Measurements from ENCODE around the gene SLFN12. TPM values are rescaled to one million over a fixed set of nuclear protein-coding genes. Genes with fewer than 3 reads are reported as not detected.

SLFN12 gene
- total and polyA plus RNA-seq, 10 of the 15 experiments (the other 5 are each of a cell fraction or from before 2014, with no cell fraction given) = 8.7 to 18.5 (median 13.4) TPM

GRCh38 chr17:35428229-35428628, 4.1 kb downstream of the SLFN12 start:
- SMC1A ChIA-PET (ENCODE audit: uncharacterized antibody, unreplicated experiment) = interaction anchor here (0.6 to 3.9 kb wide), 8 partner anchors 9 to 116 kb away, joined by 3 to 23 read pairs (median 4); partner anchors contain the start of genes SLFN11 and SLFN13
- RAD21 ChIA-PET (ENCODE audit: unreplicated experiment) = interaction anchor here (1.0 to 1.1 kb wide), 3 partner anchors 9 to 105 kb away, joined by 3 to 4 read pairs (median 3); no protein-coding TSS in a partner anchor
- DNase-seq (ENCODE audit: low read depth, low spot score) = no peak
- ATAC-seq = no peak
- in situ Hi-C loops (cut with MboI) (no loop called here), intact Hi-C loops (cut with micrococcal nuclease; ENCODE audit: unreplicated experiment) (no loop called here)
- H3K79me2 ChIP-seq (ENCODE audit: control insufficient read depth, insufficient read depth, low read length) = peaks cover 36% of the 10 kb centered on the region
- WGBS (ENCODE audit: insufficient coverage, insufficient replicate concordance, low lambda C conversion rate, missing lambda C conversion rate) = 46% methylated on average over 2 of the region's 2 CpGs
- H3K36me3 ChIP-seq (ENCODE audit: control insufficient read depth in 2 of 2, insufficient read depth in 2 of 2, low read length in 1 of 2) = no peaks in the 10 kb centered on the region; a peak in 1 of 4 replicates
- H2AFZ ChIP-seq (ENCODE audit: control insufficient read depth, low read depth, low read length) = no peak overlapping the region
- POLR2A ChIA-PET = interaction anchor here (0.7 to 1.4 kb wide), 2 partner anchors 12 to 36 kb away, joined by 3 read pairs; no protein-coding TSS in a partner anchor
- no peaks in the 10 kb centered on the region for H3K9me3 ChIP-seq (replicated peaks; ENCODE audit: control insufficient read depth, insufficient read depth, low read length)
- BruUV-seq (replicated peaks) = no TSS peak
- FAIRE-seq = no peak
- CTCF ChIA-PET = interaction anchor here (1.0 to 3.3 kb wide), 5 partner anchors 12 to 116 kb away, joined by 3 to 15 read pairs (median 5); partner anchors contain the start of gene SLFN13
- no peak overlapping the region for H3K9ac ChIP-seq (ENCODE audit: control insufficient read depth, insufficient read depth, low read length)
- H3K4me3 ChIP-seq = 0 out of 2 replicates have a peak overlapping the region, but pooled peaks have one; percentile 17
- H3K4me2 ChIP-seq (ENCODE audit: control insufficient read depth, insufficient read depth) = peak overlapping the region; percentile 28; the same call in 1 of the 2 replicates
- peak overlapping the region; percentile 33; the same call in 1 of the 2 replicates for H3K27ac ChIP-seq (ENCODE audit: control insufficient read depth, insufficient read depth)
- peaks cover 9% of the 10 kb centered on the region for H3K4me1 ChIP-seq (ENCODE audit: control insufficient read depth, insufficient read depth, low read length)
- TF ChIP-seq ZNF687 (IDR thresholded peaks at IDR 0.05) (no peak), USF2 (IDR thresholded peaks at IDR 0.05; ENCODE audit: borderline replicate concordance, low read depth, low read length) (no peak), FOXM1 (IDR thresholded peaks at IDR 0.05; ENCODE audit: low read depth, low read length) (no peak), RUNX3 (IDR thresholded peaks at IDR 0.05; ENCODE audit: low read length) (peak; percentile 54; the same call in 1 of the 2 replicates), TBL1XR1 (IDR thresholded peaks at IDR 0.05; ENCODE audit: low read depth, low read length) (no peak)
- H3K27me3 ChIP-seq (replicated peaks in 1 of 2; ENCODE audit: control insufficient read depth in 2 of 2, insufficient read depth in 2 of 2, low read length in 1 of 2) = no peaks in the 10 kb centered on the region
- H4K20me1 ChIP-seq (ENCODE audit: control insufficient read depth, insufficient read depth) = no peaks in the 10 kb centered on the region
